GM21723 (cell line): ENCODE results near the gene PLPPR1.
"Not testable (repeated sequence)": the region's sequence is repeated elsewhere in the genome, so short reads cannot be mapped to it uniquely, and the experiment has no call there.

Source experiments
- ATAC-seq: cut with Tn5 transposase; IDR thresholded peaks from one replicate; pipeline ENCODE4 v1.9.1; 2021; ENCODE audit warnings: mild to moderate bottlenecking, moderate library complexity; ENCODE audit not compliant: unreplicated experiment

PLPPR1 gene

DNA sequence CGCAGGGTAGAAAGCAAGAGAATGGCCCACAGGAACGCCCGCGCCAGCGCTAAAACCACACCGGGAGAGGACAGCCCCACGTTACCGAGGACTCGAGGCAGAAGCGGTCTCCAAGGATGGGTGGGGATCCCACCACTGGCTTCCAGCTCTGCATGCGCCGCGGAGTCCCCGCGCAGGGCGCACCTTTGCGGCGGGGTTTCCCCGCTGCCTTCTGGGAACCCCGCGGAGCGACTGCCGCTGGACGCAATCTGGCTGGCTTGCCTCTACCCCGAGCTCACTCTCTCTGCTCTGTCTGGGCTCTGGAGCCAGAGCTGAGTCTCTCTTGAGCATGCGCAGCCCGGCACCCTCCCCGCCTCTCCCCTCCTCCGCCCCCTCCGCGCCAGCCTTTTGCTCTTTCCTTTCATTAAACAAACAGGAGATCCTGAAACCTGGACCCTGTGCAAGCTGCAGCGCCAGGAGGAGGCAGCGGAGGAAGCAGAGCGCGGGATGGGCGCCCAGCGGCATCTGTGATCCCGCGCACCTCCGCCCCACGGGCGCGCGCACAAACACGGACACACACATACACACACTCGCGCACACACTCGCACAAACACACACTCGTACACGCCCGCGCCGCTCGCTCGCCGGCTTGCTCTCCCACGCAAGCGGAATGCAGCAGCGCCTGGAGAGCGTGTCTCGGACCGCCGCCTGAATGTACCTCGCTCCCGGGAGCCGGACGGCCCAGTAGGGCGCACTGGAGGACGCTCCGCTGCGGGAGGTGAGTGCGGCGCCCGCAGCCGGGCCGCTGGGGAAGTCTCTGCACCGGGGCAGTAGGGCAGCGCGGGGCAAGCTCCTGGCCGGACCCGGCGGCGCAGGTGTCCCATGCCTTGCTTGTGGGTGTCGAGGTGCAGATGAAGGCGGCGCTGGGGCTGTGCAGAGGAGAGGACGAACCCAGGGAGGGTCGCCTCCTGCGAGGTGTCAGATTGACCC, at the start of gene PLPPR1:
Gene PLPPR1 (plus strand): TSS at position 382 of the 969 bp plus-strand sequence.
- ATAC-seq: no peak

DNA sequence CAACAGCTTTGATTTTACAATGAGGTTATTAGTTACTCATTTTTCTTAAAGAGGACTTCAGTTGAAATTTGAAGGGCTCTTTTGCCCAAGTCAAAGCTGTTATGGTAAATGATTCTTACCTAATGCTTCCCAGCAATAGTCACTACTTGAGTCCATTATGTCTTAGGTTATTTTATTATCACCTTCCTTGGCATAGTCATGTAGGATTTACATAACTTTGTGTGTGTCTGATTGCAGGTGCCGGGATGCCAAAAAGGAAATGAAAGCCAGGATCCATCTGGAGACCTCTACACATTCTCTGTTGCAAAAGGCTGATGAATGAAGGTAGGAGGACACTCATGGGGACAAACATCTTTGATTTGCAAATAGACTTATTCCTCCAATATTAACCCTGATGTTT, 38.8 kb upstream of the PLPPR1 start:
- ATAC-seq: no peak

DNA sequence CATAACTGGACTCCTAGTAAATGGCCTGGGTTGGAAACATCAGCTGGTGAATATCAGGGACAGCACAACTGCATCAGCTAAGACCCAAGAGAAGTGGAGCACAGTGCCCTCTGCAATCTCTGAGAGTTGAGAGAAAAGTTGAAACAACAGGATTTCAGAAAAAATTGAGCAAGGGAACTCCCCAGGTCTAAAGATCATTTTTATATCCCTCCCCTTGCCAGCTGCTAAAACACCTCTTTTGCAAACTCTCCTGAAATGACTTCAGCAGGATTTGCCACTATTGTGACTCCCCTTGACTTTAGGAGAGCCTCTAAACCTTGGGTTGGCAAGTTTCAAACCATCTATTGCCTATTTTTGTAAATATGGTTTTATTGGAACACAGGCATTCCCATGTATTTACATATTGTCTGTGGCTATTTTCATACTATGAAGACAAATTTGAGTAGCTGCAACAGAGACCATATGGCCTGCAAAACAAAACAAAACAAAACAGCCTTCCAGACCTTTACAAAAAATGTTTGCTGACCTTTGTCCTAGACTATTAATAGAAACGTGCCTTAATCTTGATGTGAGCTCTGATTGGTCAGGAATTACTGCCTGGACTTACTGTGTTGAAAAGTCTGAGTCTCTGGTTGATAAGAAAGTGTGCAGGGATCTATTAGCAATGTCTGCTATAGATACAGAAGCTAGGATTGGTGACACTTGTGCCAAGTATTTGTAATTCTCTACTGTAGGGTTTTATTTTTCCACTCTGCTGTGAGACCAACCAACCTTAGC, 37.7 kb upstream of the PLPPR1 start:
- no peak for ATAC-seq

DNA sequence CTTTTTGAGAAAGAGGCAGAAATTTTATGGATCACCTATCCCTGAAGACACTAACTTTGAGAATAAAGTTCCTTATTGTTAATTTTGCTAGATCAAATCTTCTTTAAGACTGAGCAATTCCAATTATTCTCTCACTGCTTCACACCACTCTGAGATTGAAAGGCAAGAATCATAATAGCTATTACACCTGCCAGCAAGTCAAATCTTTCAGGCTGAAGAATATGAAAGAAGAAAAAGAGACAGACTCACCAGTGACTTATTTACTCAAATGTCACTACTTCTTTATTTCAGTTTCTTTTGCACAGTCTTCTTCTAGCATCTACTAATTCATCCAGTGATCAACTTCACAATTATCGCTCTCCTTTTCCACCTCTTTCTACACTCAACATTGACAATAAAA, 35.9 kb upstream of the PLPPR1 start:
- no peak for ATAC-seq

DNA sequence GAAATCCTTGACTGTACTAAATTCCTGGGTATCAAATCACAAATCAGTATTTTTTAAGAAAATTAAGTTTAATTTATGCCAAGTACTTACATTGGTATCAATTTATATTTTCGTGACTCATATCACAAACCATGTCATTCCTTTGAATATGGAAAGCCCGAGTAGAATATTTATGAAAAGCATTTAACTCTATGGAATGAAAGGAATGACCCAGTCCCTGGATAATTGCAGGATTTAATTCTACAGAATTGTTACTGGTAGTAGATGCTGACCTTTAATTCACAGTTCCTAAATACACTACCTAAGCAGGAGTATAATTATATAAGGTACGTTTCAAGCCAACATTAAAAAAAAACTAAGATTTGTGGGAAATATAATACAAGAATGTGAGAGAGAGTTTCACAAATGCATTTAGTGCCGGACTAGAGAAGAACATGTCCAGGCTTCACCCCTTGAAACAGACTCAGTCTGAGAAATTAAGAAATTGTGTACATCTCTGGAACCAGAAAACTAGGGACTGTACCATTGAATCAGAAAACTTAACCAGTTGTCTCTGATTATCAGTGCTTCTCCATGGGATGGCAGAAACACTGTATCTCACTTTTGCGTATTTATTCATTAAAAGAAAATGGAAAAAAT, 28.5 kb upstream of the PLPPR1 start:
- ATAC-seq: no peak

DNA sequence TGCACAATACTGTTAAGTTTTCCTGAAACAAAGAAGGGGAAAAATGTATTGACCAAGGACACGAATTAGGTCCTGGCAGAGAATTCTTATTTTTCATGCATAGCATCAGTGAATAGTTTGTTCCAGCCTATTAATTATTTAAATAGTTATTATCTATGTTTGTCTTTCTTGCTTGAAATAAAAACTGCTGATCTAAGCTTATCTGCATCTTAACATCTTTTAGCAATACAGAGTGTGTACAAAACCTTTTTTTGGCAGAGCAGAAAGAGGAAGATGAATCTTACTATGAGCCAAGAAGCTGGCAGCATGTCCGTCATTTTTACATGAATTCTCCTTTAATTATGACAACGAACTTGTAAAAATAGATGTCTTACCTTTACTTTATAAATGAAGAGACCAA, 23.3 kb upstream of the PLPPR1 start:
- ATAC-seq: no peak

DNA sequence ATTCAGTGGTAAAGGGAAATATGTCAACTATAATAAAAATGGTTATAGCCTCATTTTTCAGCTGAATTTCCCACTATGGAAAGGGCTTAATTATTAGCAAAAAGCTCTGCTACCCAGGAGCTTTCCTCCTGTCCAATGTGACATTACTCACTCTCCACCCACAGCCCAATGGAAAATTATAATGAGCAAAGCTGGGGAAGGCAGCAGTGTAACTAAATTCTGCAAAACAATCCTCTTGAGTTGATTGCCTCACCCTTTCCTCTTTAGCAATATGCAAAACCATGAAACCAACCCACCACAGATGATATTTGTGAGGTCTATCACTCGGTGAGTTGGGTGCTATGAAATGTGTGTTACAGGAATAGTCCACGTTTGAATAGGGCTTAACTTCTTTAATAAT, 14.0 kb upstream of the PLPPR1 start:
- ATAC-seq: no peak

DNA sequence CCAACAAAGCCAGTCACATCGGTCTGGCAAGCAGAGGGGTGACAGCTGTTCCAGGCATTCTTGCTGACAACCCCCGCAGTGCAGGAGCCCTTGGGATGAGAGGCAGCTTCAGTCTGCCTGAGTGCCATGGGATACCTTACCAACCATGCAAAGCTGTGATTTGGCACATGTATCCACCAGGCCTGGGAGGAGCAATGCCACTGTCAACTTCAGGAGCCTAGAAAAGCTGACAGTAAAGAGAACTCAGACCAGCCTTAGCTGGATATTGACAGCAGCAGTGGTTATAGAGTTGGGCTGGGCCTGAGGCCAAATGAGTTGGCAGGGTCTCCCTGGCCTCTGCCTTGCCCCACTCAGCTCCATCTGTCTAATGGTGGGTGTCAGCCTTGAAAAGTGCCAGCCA, 10.1 kb upstream of the PLPPR1 start:
- no peak for ATAC-seq

DNA sequence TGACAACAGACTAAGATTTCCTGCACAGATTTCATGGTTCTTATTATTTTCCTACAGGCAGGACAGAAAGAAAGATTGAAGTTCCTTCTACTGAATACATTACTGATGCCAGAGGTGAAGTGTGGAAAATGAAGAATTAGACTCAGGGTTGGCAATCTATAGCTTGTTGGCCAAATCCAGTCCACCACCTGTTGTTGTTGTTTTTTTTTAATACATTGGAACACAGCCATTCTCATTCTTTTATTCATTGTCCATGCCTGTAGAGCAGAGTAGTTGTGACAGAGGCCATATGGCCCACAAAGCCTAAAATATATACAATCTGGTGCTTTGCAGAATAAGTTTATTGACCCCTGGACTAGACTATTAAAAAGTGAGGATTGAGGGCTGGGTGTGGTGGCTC, 5.8 kb upstream of the PLPPR1 start:
- ATAC-seq: no peak

DNA sequence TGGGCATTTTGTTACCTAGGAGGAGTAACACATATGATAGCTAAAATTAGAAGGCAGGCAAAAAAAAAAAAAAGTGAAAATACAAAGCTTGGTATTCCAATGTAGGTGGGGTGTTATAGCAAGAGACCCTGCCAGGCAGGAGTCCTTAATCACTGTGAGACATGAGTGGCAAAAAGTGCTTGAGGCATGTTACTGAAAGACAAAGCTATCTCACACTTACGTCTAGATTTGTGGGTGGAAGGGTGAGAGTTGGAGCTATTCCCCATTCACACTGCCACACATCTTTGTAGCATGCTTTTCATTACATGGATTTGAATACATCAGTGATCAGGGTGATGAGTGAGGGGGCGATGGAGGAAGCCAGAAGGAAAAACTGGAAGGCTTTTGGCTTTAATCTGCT, 2.6 kb upstream of the PLPPR1 start:
- ATAC-seq: no peak

DNA sequence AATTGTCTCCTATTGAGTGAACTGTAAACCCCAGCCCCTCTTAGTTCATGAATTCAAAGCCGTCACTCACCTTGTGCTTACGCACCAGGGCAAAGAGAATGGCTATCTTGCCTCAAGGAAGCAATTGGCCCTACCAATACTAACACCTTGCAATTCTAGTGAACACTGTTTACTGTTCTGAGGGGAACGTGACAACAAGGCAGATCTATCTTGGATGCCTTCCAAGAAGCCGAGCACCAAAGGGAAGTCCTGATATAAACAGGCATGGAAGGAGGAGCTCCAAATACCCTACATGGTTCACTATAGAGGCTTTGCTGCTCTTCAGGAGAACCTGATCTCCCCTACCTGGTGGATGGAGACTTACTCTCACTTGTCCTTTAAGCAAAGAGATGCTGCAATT, 1.7 kb upstream of the PLPPR1 start:
- ATAC-seq: no peak

DNA sequence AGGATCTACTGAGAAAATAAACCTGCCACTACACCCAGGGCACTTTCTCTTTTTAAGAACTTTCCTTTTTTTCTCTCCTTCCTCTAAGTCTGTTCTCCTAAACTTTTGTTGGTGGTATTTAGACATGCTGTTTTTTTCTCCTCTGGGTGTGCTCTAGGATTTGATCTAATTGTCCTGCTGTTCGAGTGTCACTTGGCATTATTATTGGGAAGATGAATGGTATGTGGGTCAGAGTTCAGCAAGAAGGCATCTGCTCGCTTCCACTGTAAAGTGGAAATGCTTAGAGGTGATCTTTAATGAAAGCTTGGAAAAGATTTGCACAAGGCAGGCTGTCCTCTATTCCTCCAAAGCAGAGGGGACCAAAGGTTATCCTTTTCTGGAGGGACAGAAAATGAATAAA, 1.3 kb upstream of the PLPPR1 start:
- no peak for ATAC-seq

DNA sequence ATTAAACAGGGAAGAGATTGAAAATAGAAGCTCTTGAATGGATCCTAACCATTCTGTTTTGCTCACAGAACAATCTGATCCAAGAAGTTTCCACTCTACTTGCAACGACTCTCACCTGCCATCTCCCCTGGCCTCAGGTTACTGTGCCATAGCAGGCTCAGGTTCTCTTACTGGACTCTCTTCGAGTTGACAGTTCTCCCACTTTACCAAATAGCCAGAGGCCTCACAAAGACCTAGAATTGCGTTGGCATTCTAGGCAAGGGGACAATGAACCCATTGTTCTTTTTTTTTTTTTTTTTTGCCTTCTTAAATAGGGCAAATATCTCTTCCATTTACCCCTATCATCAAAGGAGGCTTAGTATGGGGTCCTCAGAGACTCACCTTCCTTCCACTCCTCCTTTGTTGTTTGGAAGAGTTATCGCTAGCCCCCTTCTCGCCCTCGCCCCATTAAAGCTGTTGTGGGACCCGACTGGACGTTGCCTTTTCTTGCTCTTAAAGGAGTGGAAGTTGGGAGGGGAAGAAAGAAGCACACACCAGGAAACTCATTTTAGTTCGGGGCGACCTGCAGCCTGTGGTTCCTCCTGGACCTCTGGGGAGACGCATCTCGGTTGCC, 688 bp upstream of the PLPPR1 start:
- no peak for ATAC-seq

DNA sequence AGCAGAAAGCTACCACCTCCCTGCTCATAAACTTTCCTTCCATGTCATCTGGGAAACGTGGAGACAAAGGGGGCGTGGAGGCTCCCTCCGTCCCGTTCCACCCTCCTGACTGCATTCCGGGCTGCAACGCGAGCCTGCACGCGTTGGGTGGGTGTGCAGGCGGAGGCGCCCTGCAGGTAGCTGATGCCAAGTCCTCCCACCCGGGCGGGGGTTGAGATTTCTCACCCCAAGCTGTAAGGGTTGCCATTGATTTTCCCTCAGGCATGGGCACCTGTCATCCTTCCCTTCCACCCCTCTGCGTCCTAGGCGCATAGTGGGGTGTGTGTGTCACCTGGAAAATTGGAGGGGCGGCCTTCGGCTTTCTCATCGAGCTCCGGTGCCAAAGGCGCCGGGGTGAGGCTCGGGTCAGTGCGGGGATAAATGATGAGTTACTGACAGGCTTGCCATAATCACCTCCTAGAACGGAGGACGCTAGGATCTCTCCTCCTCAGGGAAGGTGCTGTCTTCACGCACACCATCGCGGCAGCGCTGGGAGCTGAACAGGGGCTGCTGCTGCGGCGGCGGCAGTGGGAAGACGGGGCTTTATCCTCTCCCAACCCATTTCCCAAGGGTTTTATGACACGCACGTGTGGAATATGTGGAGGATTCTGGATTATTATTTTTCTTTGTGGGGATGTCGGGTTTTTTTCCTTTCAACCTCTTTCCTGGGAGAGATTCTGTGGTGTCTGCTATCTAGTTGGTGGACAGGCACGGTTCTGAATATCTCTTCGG, 973 bp downstream of the PLPPR1 start:
- no peak for ATAC-seq

DNA sequence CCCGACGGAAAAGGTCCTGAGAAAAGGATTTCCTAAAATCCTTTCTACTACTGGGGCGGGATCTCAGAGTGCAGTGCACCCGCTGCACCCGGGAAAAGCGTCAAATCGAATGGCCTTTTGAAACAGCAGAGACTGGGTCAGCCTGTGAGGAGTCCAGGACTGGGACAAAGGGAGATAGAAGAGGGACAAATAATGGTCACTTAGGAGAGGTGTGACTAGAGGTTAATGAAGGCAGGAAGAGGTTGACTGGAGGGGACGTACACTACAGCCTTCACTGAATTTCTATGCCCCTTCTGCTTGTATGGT, 1.5 kb downstream of the PLPPR1 start:
- ATAC-seq: no peak

DNA sequence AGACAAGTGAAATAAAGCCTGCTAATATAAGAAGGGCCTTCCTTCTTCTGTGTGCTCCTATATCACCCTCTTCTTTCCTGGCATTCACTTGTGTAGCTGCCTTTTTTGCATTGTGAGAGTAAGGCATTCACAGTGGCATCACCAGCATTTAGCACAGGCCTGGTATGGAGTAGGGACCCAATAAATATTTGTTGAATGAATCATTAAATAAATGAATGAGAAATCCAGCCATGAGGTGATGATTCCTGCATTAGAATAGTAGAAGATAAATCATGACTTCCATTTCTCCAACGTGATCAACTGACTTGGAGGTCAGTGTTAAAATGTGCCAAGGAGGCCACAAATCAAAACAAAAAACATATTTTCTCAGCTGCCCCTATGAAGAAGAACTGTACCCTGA, 3.9 kb downstream of the PLPPR1 start:
- ATAC-seq: no peak

DNA sequence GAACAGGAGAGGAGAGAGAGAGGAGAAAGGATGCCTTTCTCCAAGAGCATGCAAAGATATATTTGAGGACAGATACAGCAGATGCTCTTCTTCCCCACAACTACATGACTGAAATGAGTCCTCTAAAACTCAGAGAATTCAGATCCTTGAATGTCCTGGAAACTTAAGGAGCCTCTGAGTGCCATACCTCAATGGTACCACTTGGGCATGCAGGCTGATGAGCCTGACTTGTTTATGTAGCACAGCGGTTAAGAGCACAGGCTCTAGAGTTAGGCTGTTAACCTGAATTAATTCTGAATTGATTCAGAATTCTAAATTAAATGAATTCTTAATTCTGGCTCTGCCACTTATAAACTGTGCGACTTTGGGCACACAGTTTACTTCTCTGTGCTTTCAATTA, 5.7 kb downstream of the PLPPR1 start:
- ATAC-seq: no peak

DNA sequence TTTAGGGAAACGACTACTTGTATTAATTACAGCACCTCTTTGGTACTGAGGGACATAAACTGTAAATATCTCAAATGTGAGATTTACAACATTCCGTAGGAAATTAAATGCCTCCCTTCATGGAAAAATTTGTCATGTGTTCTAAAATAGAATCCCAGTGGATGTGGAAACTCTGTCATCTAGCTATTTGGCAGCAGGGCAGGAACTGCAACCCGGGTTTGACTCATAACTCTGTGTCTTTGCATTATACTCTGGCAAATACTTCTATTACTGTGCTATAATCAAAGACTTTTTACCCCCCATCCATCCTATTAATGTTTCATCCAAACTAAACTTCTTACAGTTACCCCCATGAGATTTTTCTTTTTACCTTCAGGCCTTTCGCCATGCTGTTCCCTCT, 6.6 kb downstream of the PLPPR1 start:
- ATAC-seq: no peak

DNA sequence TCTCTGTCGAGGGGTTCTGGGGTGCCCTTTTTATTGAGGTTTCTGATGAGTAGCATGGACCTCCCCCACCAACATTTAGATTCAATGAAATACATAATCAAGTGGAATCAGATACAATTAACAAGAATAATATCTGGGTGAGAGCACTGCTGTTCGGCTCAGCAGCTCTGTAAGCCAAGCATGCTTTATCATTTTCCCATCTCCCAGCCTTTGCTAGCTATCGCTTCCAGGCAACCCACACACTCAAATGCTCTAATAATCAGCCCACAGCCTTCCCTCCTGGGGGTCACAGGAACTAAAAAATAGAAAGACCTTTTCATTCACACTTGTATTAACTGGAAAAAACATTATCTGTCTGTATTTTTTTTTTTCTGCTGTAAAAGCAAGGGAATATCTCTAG, 8.9 kb downstream of the PLPPR1 start:
- ATAC-seq: no peak

DNA sequence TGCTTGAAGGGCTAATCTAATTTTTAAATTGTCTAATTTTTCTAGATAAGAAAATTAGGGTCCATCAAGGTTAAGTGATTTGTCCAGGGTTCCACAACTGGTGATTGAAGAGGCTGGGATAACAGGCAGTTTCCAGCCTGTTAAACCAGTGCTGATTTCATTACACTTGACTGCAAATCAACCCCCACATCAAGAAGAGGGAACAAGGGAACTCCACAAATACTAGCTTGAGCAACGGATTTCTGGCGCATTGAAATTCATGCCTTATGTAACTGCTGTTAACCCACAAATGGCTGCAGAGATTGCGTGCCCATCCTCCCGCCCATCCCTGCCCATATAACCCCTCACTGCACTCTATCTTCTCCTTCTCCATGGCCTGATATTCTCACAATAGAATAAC, 10.0 kb downstream of the PLPPR1 start:
- no peak for ATAC-seq

DNA sequence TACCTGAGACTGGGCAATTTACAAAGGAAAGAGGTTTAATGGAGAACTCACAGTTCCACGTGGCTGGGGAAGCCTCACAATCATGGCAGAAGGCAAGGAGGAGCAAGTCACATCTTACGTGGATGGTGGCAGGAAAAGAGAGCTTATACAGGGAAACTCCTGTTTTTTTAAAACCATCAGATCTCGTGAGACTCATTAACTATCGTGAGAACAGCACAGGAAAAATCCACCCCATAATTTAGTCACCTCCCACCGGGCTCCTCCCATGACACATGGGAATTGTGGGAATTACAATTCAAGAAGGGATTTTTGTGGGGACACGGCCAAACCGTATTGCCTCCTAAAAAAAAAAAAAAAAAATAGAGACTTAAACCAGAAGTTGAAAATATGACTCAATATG, 11.1 kb downstream of the PLPPR1 start:
- not testable (repeated sequence) for ATAC-seq
